ENCODE data around the gene RNF224. TPM values are rescaled to one million over a fixed set of nuclear protein-coding genes. Genes with fewer than 3 reads are reported as not detected.

The RNF224 gene
- total RNA-seq, 6 experiments from 2014 or later, result not detected

DNA sequence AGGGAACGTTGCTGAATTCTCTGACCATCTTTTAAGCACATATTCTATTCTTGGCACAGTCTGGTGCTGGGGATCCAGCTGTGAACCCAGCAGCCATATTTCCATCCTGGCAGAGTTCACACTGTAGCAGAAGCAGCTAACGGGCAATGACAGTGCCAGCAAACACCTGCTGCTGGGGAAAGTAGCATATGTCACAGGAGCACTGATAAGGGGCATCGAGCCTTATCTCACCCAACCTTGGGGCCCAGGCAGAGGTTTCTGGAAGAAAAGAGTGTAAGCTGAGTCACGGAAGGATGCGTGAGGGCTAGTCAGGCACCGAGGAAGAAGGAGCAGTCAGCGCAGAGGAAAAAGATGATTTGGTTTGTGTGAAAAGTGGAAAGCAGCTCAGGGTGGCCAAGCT lies 20.7 kb upstream of the RNF224 start:
- ATAC-seq (no peak), DNase-seq (no peak)
- no peaks in the 10 kb centered on the region for H3K36me3 ChIP-seq
- H3K4me3 ChIP-seq, result peak overlapping the region in 1 of 3 donors; percentile 99
- WGBS (ENCODE audit: insufficient coverage, low coverage, low lambda C conversion rate, missing lambda C conversion rate), result 57% methylated on average over 4 of the region's 7 CpGs
- TF ChIP-seq, protein P1, sequence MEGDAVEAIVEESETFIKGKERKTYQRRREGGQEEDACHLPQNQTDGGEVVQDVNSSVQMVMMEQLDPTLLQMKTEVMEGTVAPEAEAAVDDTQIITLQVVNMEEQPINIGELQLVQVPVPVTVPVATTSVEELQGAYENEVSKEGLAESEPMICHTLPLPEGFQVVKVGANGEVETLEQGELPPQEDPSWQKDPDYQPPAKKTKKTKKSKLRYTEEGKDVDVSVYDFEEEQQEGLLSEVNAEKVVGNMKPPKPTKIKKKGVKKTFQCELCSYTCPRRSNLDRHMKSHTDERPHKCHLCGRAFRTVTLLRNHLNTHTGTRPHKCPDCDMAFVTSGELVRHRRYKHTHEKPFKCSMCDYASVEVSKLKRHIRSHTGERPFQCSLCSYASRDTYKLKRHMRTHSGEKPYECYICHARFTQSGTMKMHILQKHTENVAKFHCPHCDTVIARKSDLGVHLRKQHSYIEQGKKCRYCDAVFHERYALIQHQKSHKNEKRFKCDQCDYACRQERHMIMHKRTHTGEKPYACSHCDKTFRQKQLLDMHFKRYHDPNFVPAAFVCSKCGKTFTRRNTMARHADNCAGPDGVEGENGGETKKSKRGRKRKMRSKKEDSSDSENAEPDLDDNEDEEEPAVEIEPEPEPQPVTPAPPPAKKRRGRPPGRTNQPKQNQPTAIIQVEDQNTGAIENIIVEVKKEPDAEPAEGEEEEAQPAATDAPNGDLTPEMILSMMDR (IDR thresholded peaks at IDR 0.05), result no peak
- TF ChIP-seq POLR2A (IDR thresholded peaks at IDR 0.05), result no peak
- no peak overlapping the region for H3K27ac ChIP-seq
- no peaks in the 10 kb centered on the region for H3K9me3 ChIP-seq
- intact Hi-C loops (cut with DNase I), result no loop called here
- no peaks in the 10 kb centered on the region for H3K27me3 ChIP-seq
- H3K4me1 ChIP-seq, result peaks cover 0 to 43% (median 20%) of the 10 kb centered on the region in 4 donors

DNA sequence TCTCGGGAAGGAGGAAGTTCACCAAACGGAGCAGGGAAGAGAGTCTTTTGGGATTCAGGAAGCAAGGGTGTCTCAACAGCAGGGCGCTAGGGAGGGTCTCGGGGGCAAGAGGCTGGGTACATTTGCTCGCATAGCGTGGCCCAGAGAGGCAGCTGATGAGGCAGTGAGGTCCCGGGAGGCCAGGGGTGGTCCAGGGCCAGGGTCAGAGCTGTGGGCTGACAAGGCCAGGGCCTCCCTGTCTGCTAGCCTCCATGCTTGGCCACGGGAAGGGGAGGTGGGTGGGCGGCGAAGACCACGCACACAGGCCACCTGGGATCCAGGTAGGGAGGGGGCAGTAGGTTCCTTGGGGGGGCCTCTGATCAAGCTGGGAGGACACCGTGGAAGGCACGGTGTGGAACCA lies 15.8 kb upstream of the RNF224 start:
- H3K4me3 ChIP-seq, result no peak overlapping the region
- no peaks in the 10 kb centered on the region for H3K36me3 ChIP-seq
- DNase-seq (no peak), ATAC-seq (no peak)
- H3K9me3 ChIP-seq, result no peaks in the 10 kb centered on the region
- intact Hi-C loops (cut with DNase I), result no loop called here
- H3K27ac ChIP-seq, result no peak overlapping the region
- no peak for TF ChIP-seq POLR2A (IDR thresholded peaks at IDR 0.05)
- TF ChIP-seq, protein P1 (IDR thresholded peaks at IDR 0.05), result no peak
- peaks cover 0 to 4% (median under 1%) of the 10 kb centered on the region in 4 donors for H3K4me1 ChIP-seq
- no peaks in the 10 kb centered on the region for H3K27me3 ChIP-seq
- 63% methylated on average over 6 of the region's 13 CpGs for WGBS (ENCODE audit: insufficient coverage, low coverage, low lambda C conversion rate, missing lambda C conversion rate)

DNA sequence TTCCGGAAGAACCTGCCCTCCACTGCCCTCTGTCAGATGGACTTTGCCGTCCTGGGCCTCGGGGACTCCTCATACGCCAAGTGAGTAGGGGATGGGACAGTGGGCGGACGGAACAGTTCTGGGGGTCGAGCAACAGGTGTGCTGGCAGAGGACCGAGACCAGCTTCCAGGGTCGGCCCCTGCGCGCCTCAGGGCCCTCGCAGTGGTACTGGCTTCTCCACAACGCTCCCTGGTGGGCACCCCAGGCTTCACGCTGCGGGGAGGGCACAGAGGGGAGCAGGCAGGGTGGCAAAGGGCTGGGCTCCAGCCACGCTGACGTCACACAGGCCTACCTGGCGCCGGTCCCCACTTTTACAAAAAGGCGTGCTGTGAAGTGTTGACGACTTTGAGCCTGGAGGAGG lies 14.8 kb upstream of the RNF224 start:
- Histone ChIP-seq H3K9me3 (no peaks in the 10 kb centered on the region), H3K4me3 (no peak overlapping the region), H3K36me3 (no peaks in the 10 kb centered on the region), H3K27ac (no peak overlapping the region), H3K4me1 (no peaks in the 10 kb centered on the region), H3K27me3 (no peaks in the 10 kb centered on the region)
- DNase-seq, result no peak
- TF ChIP-seq, protein P1 (IDR thresholded peaks at IDR 0.05), result no peak
- TF ChIP-seq POLR2A (IDR thresholded peaks at IDR 0.05), result no peak
- intact Hi-C loops (cut with DNase I), result no loop called here
- no CpG with 5 or more reads among the region's 21 CpGs for WGBS (ENCODE audit: insufficient coverage, low coverage, low lambda C conversion rate, missing lambda C conversion rate)
- ATAC-seq, result no peak

DNA sequence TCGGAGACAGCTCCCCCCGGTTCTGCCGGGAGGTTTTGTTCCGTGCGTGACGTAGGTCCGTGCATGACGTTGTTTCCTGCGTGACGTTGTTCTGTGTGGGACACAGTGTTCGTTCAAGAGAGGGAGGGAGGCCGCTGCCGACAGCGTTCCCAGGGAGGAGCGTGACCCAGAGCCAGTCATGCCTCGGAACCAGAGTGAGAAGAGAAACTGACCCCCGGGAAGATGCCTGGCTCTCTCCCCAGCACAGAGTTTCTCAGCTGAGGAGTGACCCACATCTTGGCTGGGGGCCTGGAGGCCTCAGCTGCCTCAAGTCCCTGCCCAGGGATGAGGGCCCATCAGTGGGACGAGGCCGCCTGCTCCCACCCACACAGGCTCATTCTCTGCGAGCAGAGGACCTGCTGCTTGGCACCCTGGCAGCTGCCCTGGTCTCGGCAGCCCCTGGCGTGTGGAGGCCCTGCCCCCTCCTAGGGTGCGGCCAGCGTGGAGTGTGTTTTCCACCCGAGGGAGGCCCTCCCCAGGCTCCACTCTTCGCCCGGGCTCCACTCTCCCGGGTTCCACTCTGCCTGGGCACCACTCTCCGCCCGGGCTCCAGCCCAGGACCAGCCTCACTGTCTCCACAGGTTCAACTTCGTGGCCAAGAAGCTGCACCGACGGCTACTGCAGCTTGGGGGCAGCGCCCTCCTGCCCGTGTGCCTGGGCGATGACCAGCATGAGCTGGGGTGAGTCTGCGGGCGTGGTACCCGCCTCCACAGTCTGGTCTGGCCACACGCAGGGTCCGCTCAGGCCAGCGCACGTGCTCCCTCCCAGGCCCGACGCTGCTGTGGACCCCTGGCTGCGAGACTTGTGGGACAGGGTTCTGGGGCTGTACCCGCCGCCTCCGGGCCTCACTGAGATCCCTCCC lies 13.9 kb upstream of the RNF224 start:
- ATAC-seq, result no peak
- no peaks in the 10 kb centered on the region for H3K36me3 ChIP-seq
- H3K27me3 ChIP-seq, result no peaks in the 10 kb centered on the region
- H3K4me3 ChIP-seq, result no peak overlapping the region
- no peak overlapping the region for H3K27ac ChIP-seq
- no peaks in the 10 kb centered on the region for H3K4me1 ChIP-seq
- intact Hi-C loops (cut with DNase I), result no loop called here
- TF ChIP-seq, protein P1 (IDR thresholded peaks at IDR 0.05), result peak in 1 of 4 donors; percentile 8
- TF ChIP-seq POLR2A (IDR thresholded peaks at IDR 0.05), result no peak
- no peak for DNase-seq
- WGBS (ENCODE audit: insufficient coverage, low coverage, low lambda C conversion rate, missing lambda C conversion rate), result 100% methylated on average over 3 of the region's 49 CpGs
- no peaks in the 10 kb centered on the region for H3K9me3 ChIP-seq
